NCI-H2196 treated with DMSO at 0.1 percent for 48 hours (cell line): ENCODE results near the gene CALR3.
"Not testable (repeated sequence)": the region's sequence is repeated elsewhere in the genome, so short reads cannot be mapped to it uniquely, and the experiment has no call there.

Experiments
- DNase-seq: peaks from one replicate; lab custom pipeline; 2025; ENCODE audit not compliant: unreplicated experiment; lab: John Stamatoyannopoulos, UW

The CALR3 gene

DNA sequence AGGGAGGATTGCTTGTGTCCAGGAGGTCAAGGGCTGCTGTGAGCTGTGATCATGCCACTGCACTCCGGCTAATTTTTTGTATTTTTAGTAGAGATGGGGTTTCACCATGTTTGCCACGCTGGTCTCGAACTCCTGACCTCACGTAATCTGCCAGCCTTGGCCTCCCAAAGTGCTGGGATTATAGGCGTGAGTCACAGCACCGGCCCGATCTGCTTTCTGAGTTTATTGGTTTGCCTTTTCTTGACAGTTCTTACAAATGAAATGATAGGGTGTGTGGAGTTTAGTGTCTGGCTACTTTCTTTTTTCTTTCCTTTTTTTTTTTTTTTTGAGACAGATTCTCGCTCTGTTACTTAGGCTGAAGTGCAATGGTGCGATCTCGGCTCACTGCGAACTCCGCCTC lies 1.1 kb upstream of the CALR3 start:
- no peak for DNase-seq

DNA sequence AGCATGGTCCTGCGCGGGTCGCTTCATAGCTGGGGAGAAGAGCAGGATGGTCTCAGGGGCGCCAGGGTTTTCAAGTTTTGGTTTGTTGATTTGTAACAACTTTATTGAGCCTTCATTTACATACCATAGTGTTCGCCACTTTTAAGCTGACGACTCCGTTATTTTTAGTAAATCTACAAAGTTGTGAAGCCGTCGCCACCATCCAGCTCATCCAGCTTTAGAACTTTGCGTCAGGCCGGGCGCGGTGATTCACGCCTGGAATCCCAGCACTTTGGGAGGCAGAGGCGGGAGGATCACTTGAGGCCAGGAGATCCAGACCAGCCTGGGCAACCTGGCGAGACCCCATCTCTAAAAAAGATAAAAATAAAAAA lies 631 bp upstream of the CALR3 start:
- no peak for DNase-seq

DNA sequence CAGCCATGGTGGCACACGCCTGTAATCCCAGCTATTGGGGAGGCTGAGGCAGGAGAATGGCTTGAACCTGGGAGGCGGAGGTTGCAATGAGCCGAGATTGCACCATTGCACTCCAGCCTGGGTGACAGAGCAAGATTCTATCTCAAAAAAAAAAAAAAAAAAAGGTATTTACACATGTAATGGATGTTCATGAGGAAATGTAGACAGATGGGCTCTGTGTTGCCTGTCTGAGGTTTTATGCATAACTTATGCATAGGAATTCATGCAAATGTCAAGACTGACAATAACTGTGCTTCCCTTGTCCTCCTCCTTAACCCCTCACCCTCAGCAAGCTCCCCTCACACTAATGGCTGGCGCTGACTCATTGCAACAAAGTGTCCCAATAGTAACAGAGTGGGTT lies 9.5 kb downstream of the CALR3 start:
- DNase-seq, result not testable (repeated sequence)

DNA sequence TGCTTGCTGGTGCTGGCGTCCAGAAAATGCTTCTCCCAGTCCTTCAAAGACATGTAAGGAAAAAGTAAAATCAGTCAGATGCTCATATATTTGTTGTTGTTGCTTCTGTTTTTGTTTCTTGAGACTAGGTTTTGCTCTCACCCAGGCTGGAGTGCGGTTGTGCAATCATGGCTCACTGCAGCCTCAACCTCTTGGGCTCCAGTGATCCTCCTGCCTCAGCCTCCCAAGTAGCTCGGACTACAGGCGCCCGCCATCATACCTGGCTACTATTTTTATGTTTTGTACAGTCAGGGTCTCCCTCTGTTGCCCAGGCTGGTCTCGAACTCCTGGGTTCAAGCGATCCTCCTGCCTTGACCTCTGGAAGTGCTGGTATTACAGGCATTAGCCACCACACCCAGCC lies 13.2 kb downstream of the CALR3 start:
- no peak for DNase-seq

DNA sequence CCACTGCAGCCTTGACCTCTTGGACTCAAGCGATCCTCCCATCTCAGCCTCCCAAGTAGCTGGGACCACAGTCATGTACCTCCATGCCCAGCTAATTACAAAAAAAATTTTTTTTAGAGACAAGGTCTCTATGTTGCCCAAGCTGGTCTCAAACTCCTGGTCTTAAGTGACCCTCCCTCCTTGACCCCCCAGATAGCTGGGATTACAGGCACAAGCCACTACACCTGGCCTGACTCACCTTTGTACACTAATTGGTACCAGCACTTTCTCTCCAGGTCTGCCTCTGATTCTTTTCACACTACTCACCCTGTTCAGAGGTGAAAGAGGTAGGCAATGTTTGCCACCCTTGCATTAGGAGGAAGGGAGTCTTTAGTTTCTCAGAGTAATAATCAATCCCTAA lies 18.7 kb downstream of the CALR3 start:
- DNase-seq, result no peak

DNA sequence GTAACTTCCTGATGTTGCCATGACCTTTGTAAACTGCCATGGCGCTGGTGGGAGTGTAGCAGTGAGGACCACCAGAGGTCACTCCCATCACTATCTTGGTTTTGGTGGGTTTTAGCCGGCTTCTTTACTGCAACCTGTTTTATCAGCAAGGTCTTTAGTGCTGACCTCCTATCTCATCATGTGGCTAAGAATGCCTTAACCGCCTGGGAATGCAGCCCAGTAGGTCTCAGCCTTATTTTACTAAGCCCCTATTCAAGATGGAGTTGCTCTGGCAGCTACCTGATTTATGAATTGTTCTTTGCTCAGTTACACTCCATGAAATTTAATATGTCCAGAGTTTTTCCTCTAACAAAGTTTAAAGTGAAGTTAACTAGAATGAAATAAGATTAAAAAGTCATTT lies 19.6 kb downstream of the CALR3 start:
- DNase-seq, result no peak

DNA sequence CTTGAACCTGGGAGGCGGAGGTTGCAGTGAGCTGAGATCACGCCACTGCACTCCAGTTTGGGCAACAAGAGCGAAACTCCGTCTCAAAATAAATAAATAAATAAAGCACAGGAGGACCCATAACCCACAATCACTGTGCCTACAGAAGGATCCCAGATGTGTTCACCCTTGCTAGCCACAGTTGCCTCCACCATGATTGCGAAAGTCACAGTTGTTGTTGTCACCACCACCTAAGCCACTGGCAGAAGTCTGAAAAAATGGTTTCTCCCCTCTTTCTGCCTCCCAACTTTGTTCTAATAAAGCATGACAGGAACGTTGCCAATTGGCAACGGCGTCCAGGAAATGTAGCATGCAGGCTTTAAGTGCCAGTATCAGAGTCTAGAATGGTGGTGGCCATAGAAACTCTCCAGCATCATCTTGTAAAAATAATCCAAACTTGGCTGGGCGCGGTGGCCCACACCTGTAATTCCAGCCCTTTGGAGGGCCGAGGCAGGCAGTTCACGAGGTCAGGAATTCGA lies 22.0 kb downstream of the CALR3 start:
- peak; percentile 58 for DNase-seq

DNA sequence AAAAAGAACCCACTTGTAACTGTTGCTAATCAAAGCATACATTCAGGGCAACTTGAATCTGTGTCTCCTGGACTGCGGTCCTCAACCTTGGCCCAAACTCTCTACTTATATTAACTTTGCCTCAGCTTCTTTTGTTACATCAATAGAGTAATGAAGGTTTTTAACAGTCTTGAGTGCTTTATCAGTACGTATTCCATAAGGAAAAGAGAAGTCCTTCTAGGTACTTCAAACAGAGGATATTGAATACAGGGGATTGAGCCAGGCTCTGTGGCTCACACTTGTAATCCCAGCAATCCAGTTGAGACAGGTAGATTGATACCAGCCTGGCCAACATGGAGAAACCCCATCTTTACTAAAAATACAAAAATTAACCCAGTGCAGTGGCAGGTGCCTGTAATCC lies 23.0 kb downstream of the CALR3 start:
- no peak for DNase-seq

DNA sequence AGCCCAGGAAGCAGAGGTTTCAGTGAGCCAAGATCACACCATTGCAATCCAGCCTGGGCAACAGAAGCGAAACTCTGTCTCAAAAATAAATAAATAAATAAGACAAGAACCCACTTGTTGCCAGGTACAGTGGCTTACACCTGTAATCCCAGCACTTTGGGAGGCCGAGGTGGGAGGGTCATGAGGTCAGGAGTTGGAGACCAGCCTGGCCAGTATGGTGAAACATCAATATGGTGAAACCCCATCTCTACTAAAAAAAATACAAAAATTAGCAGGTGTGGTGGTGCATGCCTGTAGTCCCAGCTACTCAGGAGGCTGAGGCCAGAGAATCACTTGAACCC lies 23.4 kb downstream of the CALR3 start:
- not testable (repeated sequence) for DNase-seq

DNA sequence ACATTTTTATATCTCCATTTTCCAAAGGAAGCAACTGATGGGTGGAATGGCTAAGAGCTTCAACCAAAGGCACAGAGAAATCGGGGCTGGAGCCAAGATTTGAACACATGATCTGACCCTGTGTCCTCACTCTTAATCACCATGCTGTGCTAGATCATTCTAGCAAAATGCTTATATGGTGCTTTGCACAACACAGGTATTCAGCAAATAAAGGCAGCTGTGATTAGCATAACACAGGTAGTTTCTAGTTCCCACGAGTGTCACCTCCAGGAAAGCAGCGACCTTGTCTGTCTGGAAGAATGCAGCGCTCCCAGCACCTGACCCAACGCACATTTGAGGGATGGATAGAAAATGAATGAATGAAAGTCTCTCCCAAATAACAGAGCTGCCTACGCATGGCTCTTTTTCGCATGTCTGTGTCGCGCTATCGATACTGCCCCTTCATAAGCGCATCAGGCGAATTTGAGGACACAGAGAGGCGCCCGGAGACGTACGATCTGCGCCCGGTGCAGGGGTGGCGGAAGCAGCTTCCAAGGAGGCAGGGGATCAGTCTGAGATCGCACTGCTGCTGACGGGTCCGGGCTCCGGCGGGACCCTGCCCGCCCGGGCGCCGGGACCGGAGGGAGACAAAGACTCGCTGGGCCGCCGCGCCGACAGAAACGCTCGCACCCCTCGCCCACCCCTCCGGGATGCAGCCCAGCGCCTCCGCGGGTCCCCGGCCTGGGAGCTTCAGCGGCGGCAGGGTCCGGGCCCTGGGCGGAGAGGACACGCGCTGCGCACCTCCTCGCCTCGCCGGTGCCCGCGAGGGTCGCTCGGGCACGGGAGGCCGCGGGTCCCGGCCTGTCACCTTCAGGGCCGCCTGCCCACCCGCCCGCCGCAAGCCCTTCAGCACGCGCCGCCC lies 24.8 kb downstream of the CALR3 start:
- no peak for DNase-seq

DNA sequence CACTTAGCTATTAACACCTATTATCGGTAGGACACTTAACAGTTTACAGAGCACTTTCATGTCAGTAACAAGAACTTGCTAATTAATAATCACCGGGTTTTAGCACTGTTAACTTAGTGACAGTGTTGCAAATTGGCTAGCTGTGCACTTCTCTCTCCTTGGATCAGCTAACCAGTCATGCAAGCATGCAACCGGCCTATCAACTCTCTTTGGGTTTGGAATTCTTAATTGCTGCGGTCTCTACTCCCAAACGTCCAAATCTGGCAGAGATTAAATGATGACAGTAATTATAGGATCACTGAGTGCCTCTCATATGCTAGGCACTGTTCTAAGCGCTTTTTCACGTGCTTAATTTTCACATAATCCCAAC lies 25.4 kb downstream of the CALR3 start:
- no peak for DNase-seq

DNA sequence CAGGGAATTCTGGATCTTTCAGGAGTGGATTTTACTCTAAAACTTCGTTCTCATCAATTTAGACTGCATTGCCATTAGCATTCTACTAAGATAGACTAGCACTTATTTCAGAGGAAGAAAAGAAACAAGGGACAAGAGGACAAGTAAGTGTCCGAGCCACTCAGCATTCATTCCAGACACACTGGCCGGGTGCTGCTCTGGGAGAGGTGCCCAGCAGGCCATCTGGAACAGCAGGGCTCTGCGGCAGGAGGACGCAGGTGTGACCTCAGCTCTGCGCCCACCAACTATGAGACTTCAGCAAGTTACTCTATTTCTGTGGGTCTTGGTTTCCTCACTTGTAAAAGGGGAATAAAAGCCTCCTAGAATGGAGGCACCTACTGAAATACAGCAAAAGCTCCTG lies 28.4 kb downstream of the CALR3 start:
- DNase-seq, result no peak

DNA sequence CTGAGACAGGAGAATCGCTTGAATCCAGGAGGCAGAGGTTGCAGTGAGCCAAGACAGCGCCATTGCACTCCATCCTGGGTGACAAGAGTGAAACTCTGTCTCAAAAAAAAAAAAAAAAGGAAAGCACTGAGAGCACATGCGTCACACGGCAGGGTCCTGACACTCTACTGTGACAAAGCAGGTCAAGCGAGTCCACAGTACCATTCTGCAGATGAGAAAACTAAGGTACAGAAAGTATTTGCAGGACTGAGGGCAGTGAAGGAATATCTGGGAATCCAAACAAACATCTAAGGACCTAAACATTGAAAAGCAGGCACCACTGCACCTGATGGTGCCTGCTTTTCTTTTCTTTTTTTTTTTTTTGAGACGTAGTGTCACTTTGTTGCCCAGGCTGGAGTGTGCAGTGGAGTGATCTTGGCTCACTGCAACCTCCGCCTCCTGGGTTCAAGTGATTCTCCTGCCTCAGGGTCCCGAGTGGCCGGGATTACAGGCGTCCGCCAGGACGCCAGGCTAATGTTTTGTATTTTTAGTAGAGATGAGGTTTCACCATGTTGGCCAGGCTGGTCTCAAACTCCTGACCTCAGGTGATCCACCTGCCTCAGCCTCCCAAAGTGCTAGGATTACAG lies 29.1 kb downstream of the CALR3 start:
- DNase-seq, result not testable (repeated sequence)

DNA sequence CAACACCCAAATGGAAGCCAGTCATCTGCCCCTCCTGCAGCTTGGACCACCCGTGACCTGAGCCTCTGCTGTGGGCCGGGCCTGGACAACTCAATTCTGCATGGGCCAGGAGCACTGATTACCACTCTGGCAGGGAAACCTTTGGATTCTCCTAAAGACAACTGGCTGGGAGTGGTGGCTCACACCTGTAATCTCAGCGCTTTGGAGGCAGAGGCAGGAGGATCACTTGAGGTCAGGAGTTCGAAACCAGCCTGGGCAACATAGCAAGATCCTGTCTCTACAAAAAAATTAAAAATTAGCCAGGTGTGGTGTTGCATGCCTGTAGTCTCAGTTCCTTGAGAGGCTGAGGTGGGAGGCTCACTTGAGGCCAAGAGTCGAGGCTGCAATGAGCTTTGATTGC lies 30.7 kb downstream of the CALR3 start:
- DNase-seq, result no peak

DNA sequence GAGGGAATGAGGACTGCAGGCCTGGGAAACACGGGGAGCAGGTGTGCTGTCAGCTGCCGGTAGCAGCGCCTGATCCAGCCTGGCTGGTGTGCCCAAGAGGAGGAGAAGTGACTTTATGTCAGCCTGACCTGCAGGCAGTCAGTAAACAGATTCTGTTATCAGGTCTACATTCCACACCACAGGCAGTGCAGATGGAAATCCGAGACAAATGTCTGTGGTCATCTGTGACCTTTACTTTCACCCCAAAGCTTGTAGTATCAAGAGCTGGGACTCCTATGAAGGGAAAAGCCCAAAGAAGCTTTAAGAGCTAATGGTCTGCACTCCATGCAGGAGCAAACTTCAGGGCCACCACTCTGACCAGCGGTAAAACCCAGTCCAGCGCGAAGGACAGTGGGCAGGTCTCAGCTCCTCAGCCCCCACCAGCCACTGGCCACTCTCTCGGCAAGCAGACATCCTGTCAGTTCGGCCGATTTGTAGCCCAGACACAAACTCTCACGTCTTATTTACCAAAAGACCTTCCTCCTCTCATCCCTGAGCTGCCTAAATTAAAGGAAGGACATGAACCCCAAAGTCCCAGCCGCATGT lies 31.9 kb downstream of the CALR3 start:
- DNase-seq, result no peak

DNA sequence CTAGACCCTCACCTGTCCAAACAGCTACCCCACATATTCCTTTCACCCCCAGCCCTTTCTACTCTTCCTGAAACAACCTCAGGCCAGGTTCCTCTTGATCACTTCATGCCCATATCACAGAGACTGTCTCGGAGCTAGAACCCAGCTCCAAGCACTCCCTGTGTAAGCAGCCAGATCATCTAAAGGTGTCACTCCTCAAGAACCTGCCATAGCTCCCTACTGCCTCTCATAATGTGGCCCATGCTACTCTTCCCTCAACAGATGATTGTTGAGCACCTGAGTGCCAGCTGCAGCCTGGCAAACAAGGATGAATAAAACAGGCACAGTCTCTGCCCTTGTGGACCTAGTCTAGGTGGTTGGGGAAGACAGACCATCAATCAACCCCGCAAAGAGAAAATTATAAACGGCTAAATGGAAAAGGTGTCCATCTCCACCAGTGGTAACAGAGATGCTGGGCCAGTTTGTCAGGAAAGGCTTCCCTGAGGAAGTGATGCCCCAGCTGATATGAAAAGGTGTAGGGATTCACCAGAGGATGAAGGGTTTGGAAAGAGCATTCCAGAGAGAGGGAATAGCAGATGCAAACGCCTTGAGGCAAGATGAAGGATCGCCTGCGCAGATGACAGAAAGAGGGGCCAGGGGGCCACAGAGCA lies 32.5 kb downstream of the CALR3 start:
- no peak for DNase-seq

DNA sequence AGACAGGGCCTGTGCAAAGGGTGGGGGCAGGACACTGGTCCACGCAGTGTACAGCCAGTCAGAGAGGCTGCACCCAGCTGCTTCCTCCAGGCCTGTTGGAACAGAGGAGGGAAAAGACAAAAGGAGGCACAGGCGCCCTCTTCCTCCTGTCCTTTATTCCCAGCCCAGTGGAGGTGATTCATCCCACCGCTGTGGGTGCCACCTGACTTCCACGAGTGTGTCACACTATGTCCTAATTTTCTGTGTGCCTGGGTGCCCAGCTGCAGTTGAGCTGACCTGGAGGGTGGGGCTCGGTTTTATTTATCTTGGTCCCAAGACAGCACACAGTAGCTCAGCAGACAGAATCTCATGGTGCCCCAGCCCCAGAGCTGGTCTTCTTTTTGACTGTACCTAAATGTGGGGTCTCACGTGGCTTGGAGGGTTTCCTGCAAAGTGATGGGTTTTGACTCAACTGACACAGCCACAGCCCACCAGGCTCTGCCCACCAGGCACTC lies 33.2 kb downstream of the CALR3 start:
- DNase-seq, result no peak

DNA sequence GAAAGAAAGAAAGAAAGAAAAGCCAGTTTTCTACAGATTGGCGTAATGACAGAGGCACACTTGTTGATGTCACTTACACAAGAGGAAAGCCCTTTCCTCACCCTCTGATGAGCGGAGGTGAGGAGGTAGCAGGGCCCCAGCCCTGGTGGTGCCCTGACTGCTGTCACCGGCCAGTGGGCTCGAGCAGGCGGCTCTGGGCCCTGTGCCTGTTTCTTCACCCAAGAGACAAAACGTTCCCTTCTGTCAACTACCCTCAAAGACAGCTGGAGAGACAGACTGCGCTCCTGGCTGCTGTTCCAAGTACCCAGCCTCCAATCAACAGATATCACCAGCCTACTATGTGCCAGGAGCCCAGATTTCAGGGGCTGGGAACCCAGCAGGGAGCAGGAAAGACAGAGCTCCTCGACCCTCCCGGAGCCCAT lies 34.3 kb downstream of the CALR3 start:
- DNase-seq, result no peak

DNA sequence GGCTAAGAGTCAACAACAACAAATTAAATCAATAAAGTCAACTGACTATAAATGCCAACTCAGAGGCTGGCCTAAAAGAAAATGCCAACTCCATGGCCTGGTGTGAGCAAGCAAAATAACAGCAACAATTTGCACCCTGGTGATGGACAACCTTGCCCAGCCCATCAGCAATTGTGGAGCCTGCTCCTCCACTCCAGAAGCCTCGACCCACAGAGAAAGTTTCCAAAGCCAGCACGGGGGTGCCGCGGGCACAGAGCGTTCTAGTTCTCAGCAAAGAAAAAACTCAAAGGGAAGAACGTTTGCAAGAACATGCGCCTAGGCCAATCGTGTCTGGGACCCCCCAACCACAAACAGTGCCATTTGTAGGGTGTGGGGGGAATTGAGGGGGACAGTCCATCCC lies 35.5 kb downstream of the CALR3 start:
- DNase-seq, result no peak

DNA sequence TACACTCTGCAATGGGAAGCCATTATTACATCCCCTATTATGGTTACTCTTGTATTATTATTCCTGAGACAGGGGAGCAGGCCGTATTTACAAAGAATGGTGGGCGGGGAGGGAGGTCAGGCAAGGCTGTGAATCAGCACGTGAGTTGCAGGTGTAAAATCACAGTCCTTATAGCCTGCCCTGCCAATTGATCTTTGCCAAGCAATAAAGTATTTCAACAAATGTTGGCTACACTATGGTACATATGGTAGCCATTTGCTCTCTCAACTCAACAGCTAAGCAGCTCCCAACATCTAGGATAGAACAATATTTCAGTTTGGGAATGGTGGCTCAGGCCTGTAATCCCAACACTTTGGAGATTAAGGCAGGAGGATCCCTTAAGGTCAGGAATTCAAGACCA lies 36.3 kb downstream of the CALR3 start:
- no peak for DNase-seq
